Peyer's patch (tissue), 4 donors: ENCODE data around the gene SUPT3H.

Source experiments
- POLR2A ChIP-seq, 2 donors: fragments of 450-650 bp; IDR thresholded peaks; one replicate each; pipeline ENCODE4 v1.5.1; 2017; ENCODE audit warnings: antibody characterized with exemption in 2 of 2, mild to moderate bottlenecking in 2 of 2, moderate library complexity in 2 of 2
- TF ChIP-seq, protein P1 (sequence below), 6 experiments: fragments of 450-650 bp in 4 of 6; fragments of 200-600 bp in 2 of 6; sonication (generic) in 1 of 6; IDR thresholded peaks; one replicate each; pipeline ENCODE4 v1.5.1; 2017 to 2019; ENCODE audit warnings: antibody characterized with exemption in 6 of 6, mild to moderate bottlenecking in 3 of 6, moderate library complexity in 1 of 6

DNA sequence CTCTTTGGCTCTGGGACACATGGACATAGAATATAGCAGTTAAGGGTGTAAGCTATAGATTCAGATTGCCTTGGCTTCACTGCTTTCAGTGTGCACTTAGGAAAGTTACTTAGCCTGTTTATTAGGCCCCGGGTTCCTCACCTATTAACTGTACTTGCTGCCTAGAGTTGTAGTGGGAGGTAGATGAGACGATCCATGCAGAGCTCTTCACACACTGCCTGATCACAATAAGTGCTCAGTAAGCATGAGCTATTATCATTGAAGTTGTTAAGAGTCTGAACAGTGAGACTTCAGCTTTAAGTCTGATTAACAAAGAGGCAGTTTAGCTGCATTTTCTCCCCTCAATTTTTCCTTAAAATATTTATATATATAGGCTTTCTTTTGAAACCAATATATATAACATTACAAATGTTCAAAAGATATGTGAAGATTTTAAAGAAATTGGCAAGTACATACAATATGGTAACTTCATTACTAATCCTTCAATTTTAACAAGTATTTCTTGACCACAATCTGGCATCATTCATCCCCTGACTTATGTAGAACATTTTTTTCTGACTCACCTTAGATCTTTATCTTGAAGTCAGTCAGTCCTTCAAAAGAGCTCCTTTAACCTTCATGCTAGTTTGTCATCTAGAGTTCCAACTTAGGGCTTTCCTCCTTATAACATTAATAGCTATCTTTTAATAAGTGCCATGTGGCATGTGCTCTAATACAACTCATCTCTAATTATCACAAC lies 20.5 kb upstream of the SUPT3H start:
- TF ChIP-seq, protein P1, sequence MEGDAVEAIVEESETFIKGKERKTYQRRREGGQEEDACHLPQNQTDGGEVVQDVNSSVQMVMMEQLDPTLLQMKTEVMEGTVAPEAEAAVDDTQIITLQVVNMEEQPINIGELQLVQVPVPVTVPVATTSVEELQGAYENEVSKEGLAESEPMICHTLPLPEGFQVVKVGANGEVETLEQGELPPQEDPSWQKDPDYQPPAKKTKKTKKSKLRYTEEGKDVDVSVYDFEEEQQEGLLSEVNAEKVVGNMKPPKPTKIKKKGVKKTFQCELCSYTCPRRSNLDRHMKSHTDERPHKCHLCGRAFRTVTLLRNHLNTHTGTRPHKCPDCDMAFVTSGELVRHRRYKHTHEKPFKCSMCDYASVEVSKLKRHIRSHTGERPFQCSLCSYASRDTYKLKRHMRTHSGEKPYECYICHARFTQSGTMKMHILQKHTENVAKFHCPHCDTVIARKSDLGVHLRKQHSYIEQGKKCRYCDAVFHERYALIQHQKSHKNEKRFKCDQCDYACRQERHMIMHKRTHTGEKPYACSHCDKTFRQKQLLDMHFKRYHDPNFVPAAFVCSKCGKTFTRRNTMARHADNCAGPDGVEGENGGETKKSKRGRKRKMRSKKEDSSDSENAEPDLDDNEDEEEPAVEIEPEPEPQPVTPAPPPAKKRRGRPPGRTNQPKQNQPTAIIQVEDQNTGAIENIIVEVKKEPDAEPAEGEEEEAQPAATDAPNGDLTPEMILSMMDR (IDR thresholded peaks at IDR 0.05), result no peak
- TF ChIP-seq POLR2A (IDR thresholded peaks at IDR 0.05), result no peak
